Stimulated activated CD4-positive, alpha-beta T cell treated with anti-CD3 and anti-CD28 coated beads, Interleukin-15, amount 100 ng/mL, for 48 hours (primary cell): ENCODE results near the gene SPARC.

Experiments used
- DNase-seq, 2 donors: peaks; one replicate each; pipeline ENCODE4 v3.0.0-alpha.2; 2020; ENCODE audit warnings: low read depth in 2 of 2

Gene SPARC

DNA sequence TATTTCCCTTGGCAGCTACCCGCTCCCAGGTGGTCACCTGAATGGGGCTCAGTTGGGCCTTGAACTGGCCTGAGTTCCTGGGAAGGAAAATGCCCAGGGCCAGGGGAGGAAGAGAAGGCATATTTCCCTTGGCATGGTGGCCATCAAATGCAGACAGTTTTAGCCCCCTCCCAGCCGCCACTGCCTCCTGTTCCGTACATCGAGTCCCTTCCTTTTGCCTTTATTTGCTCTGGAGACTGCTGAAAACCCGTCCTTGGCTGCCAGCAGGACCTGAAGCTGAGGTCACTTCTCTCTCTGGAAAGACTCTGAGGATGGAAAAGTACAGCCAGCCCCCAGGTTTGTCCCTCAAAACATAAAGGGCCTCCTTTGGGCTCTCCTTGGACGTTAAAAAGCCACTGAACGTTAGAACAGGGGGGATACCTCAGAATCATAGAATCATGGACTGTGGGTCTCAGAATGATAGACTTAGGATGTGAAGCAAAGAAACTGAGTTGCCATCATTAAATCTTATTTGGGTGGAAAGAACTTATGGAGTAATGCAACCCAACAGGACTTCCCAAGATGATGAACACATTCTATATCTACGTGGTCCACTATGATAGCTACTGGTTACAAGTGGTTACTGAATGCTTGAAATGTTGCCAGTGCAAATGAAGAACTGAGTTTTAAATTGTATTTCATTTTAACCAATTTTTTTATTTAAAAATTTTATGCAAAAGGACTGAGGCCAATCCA, 7.1 kb downstream of the SPARC start:
- DNase-seq: no peak

- no peak for DNase-seq
These were observed 8.0 kb downstream of the SPARC start for GRCh38 chr5:151678713-151679112.

DNA sequence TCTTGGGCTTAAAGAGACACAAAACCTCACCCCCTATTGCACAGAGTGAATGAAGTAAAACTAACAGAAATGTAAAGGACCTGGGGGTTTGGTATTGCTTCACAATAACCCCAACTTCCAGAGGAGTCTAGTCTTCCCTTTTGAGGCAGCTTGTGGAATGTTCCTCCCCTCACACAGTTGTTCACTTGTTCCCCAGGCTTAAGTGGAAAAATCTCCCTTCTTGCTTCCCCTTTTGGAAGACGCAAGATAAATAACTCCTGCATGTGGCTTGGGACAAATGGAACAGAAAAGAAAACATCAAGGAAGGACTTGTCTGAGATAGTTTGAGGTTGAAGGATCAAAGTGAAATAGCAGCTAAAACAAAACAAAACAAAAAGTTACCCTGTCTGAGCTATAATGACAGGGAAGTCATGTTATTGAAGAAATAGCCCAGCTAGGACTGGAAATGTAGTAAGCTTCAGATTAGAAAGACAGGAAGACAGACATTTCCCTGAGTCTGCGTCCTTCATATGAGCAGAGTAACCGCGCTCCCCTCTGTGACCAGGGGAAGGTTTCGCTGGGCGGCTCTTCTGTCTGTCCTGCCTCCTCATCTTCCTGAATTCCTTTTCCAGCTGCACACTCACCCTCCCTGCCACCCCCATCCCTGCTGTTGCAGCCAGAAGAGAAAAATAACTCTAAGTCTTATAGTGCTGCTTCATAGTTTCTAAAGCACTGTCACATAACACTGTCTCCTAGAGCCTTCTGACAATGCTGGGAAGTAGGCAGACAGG, 8.8 kb downstream of the SPARC start:
- no peak for DNase-seq

GRCh38 chr5:151676719-151677118, 10.0 kb downstream of the SPARC start:
- no peak for DNase-seq

GRCh38 chr5:151676314-151676712, 10.4 kb downstream of the SPARC start:
- DNase-seq: no peak

GRCh38 chr5:151675611-151676313, 11.0 kb downstream of the SPARC start:
- no peak for DNase-seq

DNA sequence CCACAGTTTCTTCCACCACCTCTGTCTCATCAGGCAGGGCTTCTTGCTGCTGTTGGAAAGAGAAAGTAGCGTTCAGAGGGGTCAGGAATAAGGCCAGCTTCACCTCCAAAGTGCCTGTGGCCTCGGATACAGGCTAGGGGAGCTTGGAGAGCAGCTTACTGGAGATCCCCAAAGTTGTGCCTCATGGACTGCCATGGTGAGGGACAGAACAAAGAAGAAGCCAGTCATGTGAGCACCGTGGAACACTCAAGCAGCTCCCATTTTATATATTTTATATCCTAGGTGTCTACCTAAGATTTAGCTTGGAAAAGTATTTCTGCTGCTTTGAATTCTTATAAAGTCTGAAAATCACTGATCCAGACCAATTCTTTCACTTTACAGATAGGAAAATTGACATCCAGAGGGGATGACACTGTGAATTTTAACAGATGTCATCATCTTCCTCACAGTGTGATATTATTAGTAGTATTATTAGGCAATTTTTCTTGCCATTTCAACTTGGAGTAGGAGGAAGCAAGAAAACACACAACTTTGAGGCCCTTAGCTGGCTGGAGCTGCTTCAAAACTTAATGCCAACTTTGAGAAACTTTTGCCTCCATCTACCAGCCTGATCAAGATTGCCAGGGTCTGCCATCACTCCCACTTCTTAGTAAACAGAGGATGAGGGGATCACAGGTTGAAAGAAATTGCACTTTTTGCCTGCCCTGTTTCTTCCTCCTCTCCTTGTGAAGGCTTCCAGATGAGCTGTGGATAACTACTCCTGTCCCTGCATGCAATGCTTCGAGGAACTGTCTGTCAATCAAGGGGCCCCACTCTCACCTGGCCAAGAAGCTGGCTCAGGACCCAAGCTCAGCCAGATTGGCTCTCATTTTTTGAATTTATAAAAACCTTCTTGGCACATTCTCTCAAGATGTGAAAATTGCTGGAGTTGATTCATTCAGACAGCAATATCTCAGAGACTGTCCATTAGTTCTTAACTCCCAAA, 11.8 kb downstream of the SPARC start:
- DNase-seq: no peak

DNA sequence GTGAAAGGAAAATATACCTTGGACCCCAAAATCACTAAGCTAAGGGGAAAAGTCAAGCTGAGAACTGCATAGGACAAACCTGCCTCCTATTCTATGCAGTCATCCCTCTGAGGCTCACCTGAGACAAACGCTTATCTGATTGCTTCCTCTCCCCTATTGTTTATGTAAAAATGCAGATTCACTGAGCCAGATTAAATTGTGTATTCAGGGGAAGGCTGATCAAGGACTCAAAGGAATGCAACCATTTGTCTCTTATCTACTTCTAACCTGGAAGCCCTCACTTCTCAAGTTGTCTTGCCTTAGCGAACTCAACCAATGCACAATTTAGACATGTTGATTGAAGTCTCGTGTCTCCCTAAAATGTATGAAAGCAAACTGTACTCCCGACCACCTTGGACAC, 13.3 kb downstream of the SPARC start:
- DNase-seq: no peak

- no peak for DNase-seq
These were observed 14.2 kb downstream of the SPARC start for GRCh38 chr5:151672516-151672915.

GRCh38 chr5:151671950-151672349, 14.8 kb downstream of the SPARC start:
- DNase-seq: no peak

DNA sequence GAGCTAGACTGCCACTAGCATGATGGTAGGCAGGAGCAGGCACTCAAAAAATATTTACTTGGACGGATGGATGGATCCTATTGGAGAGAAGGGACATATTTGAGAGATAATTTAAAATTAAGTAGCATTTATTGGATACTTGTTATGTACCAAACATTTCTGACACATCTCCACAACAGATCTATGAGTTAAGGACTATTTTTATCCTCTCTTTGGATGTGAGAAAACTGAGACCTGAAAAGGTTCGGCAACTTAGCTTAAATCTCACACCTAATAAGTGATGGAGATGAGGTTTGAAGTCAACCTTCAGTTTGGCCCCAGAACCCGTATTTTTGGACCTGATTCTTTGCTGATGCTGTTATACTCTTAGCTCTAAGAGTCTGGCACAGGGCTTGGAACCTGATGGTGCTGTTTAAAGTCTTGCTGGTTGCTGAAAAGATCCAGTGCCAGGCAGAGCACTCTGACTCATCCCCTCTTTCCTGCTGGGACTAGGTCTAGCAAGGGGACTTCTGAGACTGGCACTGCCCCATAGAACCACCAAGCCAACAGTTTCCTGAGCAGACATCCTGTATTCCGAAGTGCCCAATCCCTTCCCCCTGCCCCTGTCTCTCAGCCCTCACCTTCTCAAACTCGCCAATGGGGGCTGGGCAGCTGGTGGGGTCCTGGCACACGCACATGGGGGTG, 15.6 kb downstream of the SPARC start:
- no peak for DNase-seq

DNA sequence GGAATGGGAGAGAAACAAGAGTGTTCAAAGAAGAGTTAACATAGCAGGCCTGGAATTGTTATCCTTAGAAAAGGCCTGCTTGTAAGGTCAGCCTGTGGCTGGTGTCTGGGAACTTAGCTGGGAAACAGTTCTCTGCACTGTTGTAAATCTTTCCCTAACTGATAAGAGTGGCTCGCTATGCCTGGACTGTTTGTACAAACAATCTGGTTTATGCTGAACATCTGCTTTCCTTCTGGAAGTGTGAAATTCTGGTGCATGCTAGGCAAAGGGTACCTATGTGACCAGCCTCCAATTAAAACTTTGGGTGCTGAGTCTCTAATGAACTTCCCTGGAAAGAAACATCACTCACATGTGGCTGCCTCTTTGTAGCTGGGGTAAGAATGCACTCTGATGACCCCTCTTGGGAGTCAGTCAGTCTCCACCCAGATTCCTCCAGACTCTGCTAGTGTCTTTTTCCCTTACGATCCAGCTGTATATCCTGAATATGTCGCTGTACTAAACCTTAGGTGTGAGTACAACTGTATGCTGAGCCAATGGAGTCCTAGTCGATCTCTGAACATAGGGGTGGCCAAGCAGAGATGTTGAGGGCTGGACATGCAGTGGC, 16.5 kb downstream of the SPARC start:
- DNase-seq: no peak

GRCh38 chr5:151667083-151667482, 19.6 kb downstream of the SPARC start:
- DNase-seq: no peak

DNA sequence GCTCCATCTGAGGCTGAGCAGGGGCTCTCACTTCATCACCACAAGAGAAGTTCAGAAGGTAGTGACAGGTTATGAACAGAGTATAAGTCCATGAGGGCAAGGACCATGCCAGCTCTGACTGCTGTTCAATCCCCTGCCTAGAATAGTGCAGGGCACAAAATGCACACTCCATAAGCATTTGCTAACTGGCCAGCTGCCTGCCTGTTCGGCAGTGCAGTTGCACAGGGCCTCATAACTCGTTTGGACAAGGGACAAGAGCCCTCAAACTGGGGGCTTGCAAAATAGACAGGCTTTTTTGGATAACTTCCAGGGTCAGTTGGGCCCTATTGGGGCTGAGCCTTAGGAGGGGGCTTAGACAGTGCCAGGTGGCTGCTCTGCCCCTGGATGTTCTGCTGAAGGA, 21.1 kb downstream of the SPARC start:
- no peak for DNase-seq

- DNase-seq: no peak
These were observed 21.8 kb downstream of the SPARC start for GRCh38 chr5:151664694-151665585.

DNA sequence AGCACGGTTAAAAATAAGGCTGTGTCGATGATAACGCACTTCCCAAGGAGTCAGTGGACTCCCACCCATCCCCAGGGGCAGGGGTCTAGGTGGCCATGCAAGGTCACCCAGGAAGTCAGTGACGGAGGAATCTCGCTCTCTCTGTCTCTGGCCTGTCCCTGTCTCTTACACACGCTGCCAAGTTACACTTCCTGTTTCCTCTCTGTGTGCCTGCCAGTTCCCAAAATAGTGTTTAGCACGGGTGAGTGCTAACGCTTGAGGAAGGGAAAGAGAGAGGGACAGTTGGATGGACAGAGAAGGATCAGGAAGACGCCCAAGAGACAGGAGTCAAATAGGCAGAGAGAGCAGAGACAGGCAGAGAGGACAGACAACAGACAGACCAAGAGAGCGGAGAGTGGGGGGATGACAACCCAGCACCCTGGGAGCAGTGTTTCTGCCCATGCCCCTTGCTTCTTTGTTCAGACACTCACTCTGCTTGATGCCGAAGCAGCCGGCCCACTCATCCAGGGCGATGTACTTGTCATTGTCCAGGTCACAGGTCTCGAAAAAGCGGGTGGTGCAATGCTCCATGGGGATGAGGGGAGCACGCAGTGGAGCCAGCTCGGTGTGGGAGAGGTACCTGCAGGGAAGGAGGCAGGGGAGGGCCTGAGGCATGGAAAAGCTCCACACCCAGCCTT, 23.0 kb downstream of the SPARC start:
- DNase-seq: no peak

DNA sequence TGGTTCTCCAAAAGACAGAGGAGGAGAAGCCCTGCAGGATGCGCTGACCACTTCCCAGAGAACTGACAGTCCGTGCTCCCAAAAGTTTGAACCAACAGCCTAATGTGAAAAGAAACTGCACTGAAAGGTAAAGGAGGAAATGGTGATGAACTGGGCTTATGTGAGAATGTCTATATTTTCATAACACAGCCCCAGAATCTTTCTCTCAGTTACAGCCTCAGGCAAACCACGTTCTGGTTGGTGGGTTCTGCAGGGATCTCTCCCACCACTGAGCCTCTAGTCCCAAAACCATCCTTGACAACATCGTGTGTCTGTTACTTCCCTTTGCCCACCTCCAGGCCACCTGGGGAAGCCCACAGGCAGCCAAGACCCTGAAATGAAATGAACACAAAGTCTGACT, 23.9 kb downstream of the SPARC start:
- no peak for DNase-seq

- no peak for DNase-seq
These were observed 24.6 kb downstream of the SPARC start for GRCh38 chr5:151661968-151662732.
